A172 (cell line): ENCODE measurements around the gene AGT. TPM values are rescaled to one million over a fixed set of nuclear protein-coding genes. Genes with fewer than 3 reads are reported as not detected.

ENCODE experiments used
- DNase-seq: peaks from one replicate; pipeline ENCODE4 v3.0.0-alpha.2; 2015; ENCODE audit warnings: low spot score
- total RNA-seq: library from RNA; depleted of rRNA; stranded (reverse); fragments of >200 nt; shearing (Covaris generic); gene quantifications from 2 replicates; pipeline ENCODE4 v1.2.3, GENCODE V29; 2014; rRNA removed

AGT gene
- 14.6 and 15.2 TPM in 2 replicates for total RNA-seq

DNA sequence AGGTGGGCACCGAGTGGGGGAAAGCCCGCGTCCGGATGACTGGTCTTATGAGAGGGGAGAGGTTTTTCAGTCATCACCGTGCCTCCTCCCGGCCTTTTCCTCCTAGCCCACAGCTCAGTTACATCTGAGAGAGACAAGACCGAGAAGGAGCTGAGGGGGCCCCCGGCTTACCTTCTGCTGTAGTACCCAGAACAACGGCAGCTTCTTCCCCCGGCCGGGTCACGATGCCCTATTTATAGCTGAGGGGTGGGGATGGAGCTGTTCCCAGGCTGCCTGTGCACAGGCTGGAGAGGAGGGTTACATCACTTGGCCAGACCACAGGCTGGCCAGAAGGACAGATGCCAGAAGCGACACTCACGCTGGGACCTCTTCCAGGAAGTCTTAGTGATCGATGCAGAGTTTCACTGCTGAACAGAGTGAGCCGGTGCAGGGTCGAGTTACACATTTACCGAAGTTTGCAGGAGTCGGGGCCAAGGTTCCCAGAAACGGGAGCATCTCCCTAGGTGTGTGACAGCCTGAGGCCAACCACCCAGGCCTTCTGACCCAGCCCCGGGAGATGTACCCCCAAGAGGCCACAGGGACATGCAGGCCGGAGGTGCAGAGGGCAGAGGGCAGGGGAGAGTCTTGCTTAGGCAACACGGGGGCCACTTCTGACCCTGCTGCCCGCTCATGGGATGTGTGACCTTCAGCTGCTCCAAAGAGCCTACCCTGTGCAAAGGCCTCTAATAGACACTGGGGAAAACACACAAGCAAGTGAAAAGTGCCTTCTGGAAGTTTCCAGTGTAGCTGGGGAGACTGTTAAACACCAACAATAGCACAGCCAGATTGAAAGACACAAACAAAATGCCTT is at the start of gene AGT:
TSS of gene AGT (minus strand) at position 208 of the 850 bp plus-strand sequence. CDS start 3,299 bp downstream, outside the sequence.
- DNase-seq, result peak; percentile 85

DNA sequence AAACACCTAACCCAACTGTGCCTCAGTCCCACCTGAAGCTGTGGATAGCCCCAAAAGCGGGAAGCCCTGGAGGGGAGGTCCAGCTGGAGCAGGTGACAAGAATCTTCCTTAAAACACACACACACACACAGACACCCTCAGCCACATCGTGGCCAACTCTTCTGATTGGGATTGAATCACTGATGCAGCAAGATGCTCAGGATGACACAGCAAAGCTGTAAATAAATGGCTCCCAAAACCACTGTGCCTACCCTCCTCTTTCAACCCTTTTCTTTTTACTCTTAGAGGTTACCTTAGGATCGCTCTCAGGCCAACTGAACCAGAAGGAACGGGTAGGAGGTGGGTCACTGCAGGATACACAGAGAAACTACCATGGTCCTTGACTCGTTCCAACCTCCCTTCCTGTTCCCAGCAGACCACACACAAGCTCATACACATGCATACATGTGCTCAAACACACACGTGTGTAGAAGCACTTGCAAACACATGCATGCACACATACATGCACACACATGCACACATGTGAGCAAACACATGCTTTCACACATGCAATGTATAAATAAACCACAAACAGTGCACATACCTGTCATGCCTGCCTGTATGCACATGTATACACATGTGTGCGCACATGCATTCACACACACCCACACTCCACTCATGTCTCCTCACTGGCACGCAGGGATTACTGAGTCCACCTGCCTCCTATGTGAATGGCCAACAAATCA is 47.7 kb upstream of the AGT start:
- DNase-seq, result no peak

DNA sequence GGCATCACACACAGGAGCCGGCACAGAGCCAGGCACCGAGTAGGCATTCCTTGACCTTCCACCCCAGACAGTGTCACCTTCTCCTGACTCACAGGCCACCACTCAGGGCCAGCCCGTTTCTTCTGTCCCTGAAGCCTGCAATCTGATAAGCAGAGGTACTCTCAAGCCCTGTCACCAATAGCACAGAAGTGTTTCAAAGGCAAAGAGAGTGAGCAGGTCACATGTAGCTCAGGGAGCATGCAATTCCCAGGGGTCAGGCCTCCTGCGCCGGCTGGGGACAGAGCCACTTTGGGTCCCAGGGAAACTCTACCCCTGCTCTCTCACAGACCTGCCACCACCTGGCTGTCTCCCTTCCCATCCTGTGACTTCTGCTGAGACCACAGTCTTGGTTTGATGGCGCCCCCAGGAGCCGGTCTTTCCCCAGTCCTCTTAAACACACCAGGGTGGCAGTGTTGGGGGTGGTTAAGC is 46.5 kb upstream of the AGT start:
- DNase-seq, result no peak

DNA sequence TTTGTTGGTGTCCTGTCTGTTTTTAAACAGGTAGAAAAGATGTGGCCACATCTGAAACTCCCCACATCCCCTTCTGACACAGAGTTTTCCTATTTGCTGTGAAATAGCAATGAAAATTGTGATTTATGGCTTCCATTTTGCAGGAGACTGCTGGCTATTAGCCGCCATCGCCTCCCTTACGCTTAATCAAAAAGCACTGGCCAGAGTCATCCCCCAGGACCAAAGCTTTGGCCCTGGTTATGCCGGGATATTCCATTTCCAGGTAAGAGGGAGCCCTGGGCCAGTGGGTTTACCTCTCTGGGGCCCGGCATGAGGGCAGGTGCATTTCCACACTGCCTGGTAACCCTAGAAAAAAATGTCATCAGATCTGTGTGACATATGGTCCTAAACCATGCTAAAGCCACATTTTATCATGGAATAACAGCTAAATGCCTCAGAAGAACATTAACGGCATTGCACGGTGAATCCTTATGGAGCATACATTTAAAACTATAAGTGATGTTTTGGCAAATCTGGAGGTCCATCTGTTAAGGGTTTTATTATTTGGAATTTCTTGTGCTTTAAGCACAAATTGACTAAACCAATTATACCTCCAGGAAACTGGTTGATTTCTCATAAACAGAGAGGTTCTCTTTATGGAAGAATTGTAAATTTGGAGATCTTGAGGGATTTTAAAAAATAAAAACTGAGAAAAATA is 45.6 kb upstream of the AGT start:
- no peak for DNase-seq

DNA sequence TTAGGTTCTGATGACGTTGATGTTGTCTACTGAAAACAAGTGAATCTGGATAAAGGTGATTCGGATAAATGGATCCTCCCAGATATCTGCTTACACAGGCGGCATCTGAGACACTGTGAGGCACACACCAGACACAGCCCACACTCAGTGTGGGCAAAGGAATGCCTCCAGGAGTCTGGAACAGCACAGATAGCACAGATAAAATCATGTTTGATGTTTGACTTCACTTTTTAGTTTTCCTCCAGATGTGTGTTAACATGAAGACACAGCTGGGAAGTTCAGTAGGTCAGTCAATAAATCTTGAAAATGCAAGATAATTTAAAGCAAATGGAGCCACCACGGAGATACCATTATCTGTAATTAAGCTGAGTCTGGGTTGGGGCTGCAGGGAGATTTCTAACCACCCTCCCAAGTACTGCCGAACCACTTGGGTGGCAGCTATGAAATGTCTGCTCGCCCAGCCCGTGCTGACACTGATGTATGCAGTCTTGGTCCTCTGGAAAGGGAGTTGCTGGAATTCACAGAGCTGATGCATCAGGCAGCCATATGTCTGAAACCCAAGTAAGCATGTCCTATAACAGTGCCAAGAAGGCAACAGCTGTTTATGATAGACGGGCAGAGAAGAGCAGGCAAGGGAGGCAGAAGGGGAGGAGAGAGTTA is 44.9 kb upstream of the AGT start:
- DNase-seq, result no peak

DNA sequence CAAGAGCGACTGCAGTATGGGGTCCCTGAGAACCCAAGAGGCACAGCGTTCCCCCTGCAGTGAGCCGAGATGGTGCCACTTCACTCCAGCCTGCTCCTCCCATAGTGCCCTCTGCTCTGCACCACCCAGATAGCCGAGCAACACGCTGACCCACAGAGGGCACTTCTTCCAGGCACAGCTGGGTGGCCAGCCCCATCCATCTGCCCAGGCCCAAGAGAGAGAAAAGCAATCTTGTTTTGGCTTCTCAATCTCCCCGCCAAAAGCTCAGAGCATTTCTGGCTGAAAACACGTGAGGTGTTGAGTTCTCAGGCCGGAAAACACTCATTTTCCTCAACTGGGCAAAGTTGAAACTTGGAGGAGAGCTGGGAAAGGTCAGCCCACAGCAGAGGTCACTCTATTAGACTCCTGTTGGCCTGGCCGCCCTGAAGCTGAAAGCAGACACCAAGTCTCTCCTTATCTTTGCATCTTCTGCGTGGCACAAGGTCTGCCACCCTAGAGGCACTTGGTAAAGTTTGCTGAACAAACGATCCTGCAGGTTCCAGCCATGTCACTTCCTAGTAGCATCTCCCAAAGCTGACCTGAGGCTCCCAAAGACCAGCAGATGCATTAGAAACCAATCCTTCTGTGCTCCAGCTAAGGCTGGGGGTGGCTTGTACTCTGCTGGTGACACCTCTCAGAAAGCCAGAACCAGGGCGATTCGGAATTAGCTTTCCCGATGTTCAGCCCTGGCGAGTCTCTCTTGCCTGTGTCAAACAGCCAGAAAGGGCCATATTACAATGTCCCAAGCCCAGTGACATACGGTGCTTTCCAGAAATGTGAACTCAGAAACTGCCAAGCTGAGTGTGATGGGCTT is 44.2 kb upstream of the AGT start:
- DNase-seq, result no peak

DNA sequence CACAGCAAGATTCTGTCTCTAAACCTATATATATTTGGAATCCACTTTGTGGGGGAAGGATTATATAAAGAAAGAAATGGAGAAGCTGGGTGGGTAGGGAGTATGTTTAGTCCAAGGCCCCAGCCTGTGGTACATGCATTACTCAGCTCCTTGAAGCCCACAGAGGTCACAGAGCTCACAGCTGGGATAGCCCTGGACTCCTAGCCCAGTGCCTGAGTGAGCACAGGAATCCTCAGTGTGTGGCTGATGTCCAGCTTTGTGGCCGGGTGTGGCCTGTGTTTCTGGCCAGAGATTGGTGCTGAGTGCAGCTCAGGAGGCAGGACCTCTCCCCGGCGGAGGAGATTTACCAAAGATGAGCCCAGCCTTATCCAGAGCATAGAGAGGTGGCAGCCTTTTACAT is 40.9 kb upstream of the AGT start:
- peak; percentile 78 for DNase-seq

DNA sequence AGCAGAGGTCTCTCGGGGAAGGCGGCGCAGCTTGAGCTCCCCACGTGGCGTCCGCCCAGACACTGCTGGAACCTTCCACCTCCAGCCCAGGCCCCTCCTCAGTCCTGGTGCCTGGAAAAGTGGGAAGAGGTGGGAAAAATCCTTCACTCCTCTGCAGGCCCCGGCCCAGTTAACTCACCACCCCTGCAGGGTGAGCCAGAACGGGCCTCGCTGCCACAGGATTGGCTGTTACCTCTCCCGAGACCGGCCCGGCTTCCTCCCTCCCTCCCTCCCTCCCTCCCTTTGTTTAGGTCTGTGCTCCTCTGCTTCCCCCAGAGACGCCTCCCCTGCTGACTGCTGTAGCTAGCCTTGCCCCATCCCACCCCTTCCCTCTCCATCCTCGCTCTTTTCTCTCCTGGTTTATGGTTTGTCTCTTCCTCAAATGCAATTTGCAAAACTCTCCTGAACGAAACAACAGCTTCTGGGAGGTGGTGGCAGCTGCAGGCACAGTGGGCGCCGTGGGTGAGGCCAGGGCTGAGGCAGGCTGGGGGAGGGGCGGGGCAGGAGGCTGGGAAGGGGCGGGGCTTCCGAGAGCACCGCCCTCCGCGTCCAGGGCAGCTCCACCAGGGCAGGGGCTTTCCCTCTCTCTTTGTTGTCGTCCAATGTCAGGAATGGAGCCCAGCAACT is 39.8 kb upstream of the AGT start:
- DNase-seq, result no peak

DNA sequence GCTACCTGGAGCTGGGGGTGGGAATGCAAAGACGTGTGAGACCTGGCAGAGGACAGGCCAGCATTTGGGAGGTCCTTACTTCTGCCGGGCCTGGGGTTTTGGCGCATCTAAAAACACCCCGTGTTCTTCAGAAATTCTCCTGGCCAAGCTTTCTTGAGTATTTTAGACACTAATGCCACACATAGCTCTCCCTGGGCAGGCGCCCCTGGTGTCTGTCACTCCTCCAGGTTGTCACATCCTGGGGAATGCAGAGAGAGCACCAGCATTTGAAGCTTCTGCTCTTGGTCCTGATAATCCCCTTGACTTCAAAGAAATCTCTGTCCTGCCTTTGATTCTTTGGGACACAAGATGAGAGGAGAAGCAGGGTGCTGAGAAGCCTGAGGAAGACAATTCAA is 39.3 kb upstream of the AGT start:
- DNase-seq, result no peak

DNA sequence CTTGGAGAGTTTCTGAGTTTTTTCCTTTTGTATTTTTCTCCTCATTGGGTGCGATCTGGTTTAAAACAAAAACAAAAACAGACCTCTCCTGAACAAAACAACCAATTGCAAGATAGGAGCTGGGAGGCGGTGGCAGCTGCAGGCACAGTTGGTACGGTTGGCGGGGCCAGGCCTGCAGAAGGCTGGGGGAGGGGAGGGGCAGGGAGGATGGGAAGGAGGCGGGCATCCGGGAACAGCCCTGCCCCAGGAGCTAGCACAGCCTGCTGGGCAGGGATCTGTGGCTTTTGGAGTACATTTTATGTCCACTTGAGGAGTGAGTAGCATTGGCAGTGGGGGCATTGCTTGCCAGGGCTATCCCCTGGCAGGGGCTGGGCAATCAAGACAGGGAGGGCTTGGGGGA is 38.5 kb upstream of the AGT start:
- DNase-seq, result no peak

DNA sequence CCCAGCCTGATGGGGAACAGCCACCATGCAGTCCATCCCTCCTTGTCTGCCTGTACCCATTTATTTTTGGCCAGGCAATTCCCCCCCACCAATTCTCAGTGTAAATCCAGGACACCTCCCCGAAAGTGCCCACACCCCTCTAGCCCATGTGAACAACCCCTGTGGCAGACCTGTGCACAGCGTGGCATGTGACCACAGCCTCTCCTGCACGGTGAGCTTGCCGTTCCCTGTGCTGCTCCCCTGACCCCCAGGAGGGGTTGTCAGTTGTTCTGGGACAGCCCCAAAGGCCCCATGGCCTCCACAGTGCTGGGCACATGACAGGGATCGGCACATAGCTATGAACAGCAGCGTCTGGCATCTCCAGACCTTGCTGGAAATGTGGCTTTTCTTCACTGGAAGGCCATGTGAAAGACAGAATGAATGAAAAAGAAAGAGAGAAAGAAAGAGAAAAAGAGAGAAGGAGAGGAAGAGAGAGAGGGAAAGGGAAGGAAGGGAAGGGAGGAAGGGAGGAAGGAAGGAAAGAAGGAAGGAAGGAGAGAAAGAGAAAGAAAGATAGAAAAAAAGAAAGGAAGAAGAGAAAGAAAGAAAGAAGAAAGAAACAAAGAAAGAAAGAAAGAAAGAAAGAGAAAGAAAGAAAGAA is 37.2 kb upstream of the AGT start:
- DNase-seq, result no peak

DNA sequence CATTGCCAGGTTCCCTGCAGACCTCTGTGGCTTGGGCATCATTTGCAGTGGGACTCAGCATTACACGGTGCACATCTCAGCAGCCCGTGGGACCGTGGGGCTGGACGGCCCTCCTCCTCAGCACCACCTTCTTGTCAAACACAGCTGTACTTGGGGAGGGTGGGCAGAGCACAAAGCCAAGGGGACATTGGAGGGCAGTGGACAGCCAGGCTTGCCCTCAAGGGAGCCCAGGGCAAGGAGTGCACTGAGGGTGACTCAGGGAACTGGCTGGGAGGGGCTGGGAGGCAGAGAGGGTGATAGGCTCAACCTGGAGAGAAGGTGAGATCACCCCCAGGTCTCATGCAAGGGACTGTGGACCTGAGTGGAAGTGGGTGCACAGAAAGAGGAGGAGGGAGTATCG is 36.7 kb upstream of the AGT start:
- DNase-seq, result no peak

DNA sequence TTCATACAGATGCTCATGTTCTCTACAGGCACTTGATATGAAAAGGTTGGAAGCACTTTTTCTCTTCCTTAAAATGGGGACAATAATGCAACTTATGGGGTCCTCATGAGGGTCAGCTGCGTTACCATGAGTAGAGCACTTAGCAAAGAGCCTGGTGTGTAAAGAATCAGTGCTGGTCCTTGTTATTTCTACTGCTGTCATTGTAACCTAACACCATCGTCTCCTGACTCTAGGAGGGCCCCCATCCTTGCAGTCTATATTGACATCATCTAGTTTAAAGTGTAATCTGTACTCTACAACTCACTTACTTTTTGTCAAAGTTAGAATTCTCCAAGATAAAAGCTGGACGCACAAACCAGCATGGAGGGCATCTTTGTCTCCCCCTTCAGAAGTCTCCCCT is 35.7 kb upstream of the AGT start:
- no peak for DNase-seq

DNA sequence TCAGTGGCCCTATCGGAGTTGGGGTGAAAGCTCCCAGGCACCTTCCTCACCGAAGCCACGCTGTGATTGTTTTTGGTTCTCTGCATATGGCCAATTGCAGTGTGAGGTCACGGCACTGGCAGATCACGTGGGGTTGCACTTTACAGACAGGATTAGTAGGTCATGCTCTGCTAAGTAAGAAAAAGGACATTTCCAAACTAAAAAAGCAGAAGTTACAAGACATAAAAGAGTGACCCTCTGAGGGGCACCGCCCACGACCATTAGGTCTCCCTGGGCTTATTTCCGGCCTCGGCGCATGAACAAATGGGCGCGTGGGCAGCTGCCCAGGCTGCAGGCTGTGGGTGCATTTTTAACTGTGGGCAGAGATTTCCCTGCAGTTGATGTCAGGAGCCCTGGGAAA is 35.2 kb upstream of the AGT start:
- DNase-seq, result no peak

DNA sequence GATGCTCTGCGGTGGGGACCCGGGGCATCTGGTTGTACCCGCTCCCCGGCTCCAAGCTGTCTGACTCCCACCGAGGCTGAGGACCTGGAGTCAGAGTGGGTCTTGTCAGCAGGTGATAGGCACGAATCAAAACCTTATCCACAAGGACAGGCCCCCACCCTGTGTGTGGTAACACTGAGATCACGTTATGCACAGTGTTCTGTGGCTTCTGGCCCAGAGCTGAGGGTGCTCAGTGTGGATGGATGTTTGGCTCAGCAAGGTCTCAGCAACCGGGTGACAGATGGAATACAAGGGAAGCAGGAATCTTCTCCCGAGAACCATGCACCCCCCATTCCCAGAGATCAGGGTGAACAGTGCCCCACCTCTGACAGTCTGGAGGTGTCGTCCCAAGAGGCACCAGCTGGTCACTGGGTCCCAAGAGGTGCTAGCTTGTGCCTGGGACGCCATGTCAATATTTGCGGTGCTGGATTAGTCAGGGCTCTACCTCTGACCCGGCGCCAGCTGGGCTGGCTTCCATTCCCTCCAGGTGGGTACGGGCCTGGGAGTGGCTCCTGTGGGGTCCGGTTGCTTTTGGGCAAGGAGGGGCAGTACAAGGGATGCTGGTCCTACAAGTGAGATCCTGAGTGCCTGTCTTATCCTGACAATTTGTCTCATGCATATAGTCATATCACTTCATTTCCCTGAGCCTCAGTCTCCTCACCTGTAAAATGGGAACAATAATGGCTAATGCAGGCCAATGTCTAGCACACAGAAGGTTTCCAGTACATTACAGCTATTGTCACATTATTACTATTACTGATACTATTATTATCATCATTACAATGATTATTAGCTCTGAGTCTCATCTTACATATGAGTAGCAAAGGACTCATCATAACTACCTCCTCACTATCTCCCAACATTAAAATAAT is 34.2 kb upstream of the AGT start:
- no peak for DNase-seq

DNA sequence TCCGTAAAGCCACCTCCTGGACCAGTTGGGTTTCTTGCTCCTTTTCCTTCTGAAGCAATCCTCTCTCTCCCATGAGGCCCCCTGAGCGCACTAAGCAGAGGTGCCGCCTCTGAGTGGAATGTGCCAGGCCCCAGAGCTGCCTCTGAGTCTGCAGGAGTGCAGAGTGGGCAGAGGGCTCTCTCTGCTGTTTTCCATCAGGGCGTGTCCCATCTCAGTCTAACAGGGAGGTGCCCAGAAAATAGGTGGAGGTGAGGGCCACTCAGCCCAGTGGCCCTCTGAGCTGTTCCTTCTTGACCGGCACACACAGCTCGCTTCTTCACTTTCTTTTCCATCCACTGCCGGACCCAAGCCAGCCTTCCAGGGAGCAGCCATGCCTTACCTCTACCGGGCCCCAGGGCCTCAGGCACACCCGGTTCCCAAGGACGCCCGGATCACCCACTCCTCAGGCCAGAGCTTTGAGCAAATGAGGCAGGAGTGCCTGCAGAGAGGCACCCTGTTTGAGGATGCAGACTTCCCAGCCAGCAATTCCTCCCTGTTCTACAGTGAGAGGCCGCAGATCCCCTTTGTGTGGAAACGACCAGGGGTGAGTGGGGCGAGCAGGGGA is 33.3 kb upstream of the AGT start, which contains the start of gene CAPN9:
TSS of gene CAPN9 (plus strand) at position 262 of the 604 bp plus-strand sequence. CDS start at position 371, 109 bp downstream.
- DNase-seq, result no peak

DNA sequence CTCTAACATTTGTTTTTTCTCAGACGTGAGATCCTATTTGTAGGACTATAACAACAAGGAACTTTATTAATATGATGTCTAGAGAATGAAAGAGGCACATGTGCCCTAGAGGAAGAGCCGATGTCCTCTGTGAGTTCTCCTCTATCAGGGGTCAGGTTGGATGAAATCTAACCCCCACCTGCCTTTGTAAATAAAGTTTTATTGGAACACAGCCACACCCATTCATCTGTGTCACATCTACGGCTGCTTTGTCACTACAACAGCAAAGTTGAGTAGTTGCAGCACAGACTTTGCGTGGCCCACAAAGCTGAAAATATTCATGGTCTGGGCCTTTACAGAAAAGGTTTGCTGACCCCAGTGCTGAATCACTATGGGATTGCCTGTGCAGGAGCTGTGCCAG is 32.7 kb upstream of the AGT start:
- no peak for DNase-seq

DNA sequence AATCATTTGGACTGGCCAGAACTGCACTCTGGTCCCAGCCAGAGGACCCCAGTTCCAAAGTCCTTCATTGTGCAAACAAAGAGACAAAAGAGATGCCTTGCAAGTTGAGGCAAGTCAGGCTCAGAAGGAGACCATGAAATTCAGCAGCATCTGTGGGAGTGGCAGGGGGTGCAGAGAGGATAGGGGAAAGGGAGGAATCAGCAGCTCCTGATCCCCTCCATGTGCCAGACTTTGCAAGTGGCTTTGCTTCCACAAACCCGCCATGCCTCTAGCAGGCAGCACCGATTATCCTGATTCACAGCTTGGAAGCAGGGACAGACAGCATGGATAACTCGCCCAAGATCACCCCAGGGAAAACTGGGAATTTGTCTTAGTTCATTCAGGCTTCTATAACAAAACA is 31.1 kb upstream of the AGT start:
- no peak for DNase-seq
